HepG2 (cell line): ENCODE measurements around the gene RECQL5. TPM values are rescaled to one million over a fixed set of nuclear protein-coding genes. Genes with fewer than 3 reads are reported as not detected.

ENCODE experiments used
- ADNP ChIP-seq: sonication (generic); formaldehyde crosslinking; IDR thresholded peaks from 2 replicates; pipeline ENCODE4 v1.4.0; 2020; ENCODE audit warnings: missing genetic modification reagents
- DNMT1 ChIP-seq: sonication (generic); formaldehyde crosslinking; IDR thresholded peaks from 2 replicates; pipeline ENCODE4 v1.5.1; 2020; ENCODE audit warnings: mild to moderate bottlenecking, missing genetic modification reagents
- ETS1 ChIP-seq: sonication (generic); formaldehyde crosslinking; IDR thresholded peaks from 2 replicates; pipeline ENCODE4 v1.4.0; 2020; ENCODE audit warnings: missing genetic modification reagents
- FOXJ3 ChIP-seq: sonication (generic); formaldehyde crosslinking; IDR thresholded peaks from 2 replicates; pipeline ENCODE4 v1.4.0; 2020; ENCODE audit warnings: missing genetic modification reagents, mild to moderate bottlenecking, borderline replicate concordance
- KLF15 ChIP-seq: sonication (generic); formaldehyde crosslinking; IDR thresholded peaks from 2 replicates; pipeline ENCODE4 v1.8.1; 2023; ENCODE audit warnings: borderline replicate concordance, mild to moderate bottlenecking, inconsistent platforms, missing genetic modification reagents, mixed read lengths
- NFIC ChIP-seq: IDR thresholded peaks from 2 replicates; pipeline ENCODE4 v1.6.1; 2012; ENCODE audit warnings: mild to moderate bottlenecking, low read length, inconsistent platforms
- RBM22 ChIP-seq: fragments of 200-400 bp; formaldehyde crosslinking; optimal IDR thresholded peaks from 2 replicates; pipeline ENCODE3; 2017; ENCODE audit warnings: mild to moderate bottlenecking, low read length, moderate library complexity
- SAFB2 ChIP-seq: sonication (generic); formaldehyde crosslinking; IDR thresholded peaks from 2 replicates; pipeline ENCODE4 v1.5.1; 2020; ENCODE audit warnings: missing genetic modification reagents, low read depth, mild to moderate bottlenecking, borderline replicate concordance
- TRIM22 ChIP-seq: fragments of 450-650 bp; IDR thresholded peaks from 2 replicates; pipeline ENCODE4 v1.6.1; 2017
- ZBTB1 ChIP-seq: sonication (generic); formaldehyde crosslinking; IDR thresholded peaks from 2 replicates; pipeline ENCODE4 v1.4.0; 2020; ENCODE audit warnings: missing genetic modification reagents, borderline replicate concordance
- ZHX2 ChIP-seq, 2 experiments: sonication (generic) in 1 of 2; formaldehyde crosslinking in 1 of 2; IDR thresholded peaks; 2 replicates each; pipeline versions ENCODE4 v1.6.1 to v1.9.0; 2014 to 2022; ENCODE audit warnings: antibody characterized with exemption in 1 of 2, borderline replicate concordance in 1 of 2, inconsistent platforms in 1 of 2, low read depth in 1 of 2, missing genetic modification reagents in 1 of 2
- ZIK1 ChIP-seq: sonication (generic); formaldehyde crosslinking; IDR thresholded peaks from 2 replicates; pipeline ENCODE4 v1.5.0; 2020; ENCODE audit warnings: mild to moderate bottlenecking, low read depth, missing genetic modification reagents, borderline replicate concordance
- ZNF12 ChIP-seq: sonication (generic); formaldehyde crosslinking; IDR thresholded peaks from 2 replicates; pipeline ENCODE4 v1.5.0; 2020; ENCODE audit warnings: missing genetic modification reagents
- ZNF263 ChIP-seq: sonication (generic); formaldehyde crosslinking; IDR thresholded peaks from 2 replicates; pipeline ENCODE4 v1.4.0; 2020; ENCODE audit warnings: missing genetic modification reagents
- ZNF337 ChIP-seq: sonication (generic); formaldehyde crosslinking; IDR thresholded peaks from 2 replicates; pipeline ENCODE4 v1.5.1; 2020; ENCODE audit warnings: missing genetic modification reagents, low read depth, mild to moderate bottlenecking, borderline replicate concordance
- ZNF484 ChIP-seq: sonication (generic); formaldehyde crosslinking; IDR thresholded peaks from 2 replicates; pipeline ENCODE4 v1.5.1; 2020; ENCODE audit warnings: mild to moderate bottlenecking, low read depth, missing genetic modification reagents, borderline replicate concordance
- ZNF552 ChIP-seq: sonication (generic); formaldehyde crosslinking; IDR thresholded peaks from 2 replicates; pipeline ENCODE4 v1.9.0; 2022; ENCODE audit warnings: missing genetic modification reagents, mild to moderate bottlenecking, borderline replicate concordance
- ZNF766 ChIP-seq: sonication (generic); formaldehyde crosslinking; IDR thresholded peaks from 2 replicates; pipeline ENCODE4 v1.5.0; 2020; ENCODE audit warnings: missing genetic modification reagents, borderline replicate concordance
- ZNF777 ChIP-seq: sonication (generic); formaldehyde crosslinking; IDR thresholded peaks from 2 replicates; pipeline ENCODE4 v1.4.0; 2020; ENCODE audit warnings: missing genetic modification reagents
- ZSCAN9 ChIP-seq: IDR thresholded peaks from 2 replicates; pipeline ENCODE4 v1.6.1; 2016; ENCODE audit warnings: borderline replicate concordance
- ZZZ3 ChIP-seq: sonication (generic); formaldehyde crosslinking; IDR thresholded peaks from 2 replicates; pipeline ENCODE4 v1.4.0; 2020; ENCODE audit warnings: missing genetic modification reagents, mild to moderate bottlenecking, borderline replicate concordance
- polyA plus RNA-seq, 8 experiments: library from polyadenylated mRNA; depleted of rRNA in 3 of 8; stranded (reverse) in 7 of 8; unstranded in 1 of 8; fragments of >200 nt; fragmentation: Illumina TruSeq in 4 of 8; extraction: Trizol in 4 of 8; gene quantifications; 2 replicates each; pipeline versions ENCODE4 v1.2.1 to v1.2.3, GENCODE V29; 2011 to 2016; ENCODE audit warnings: low read depth in 4 of 8, missing spikeins in 1 of 8, mixed read lengths in 1 of 8; ENCODE audit not compliant: insufficient read depth in 1 of 8
- total RNA-seq, 5 experiments: library from RNA; depleted of rRNA; stranded (reverse); fragments of >200 nt; fragmentation: Illumina TruSeq; extraction: Trizol; gene quantifications; 2 replicates each; pipeline ENCODE4 v1.2.3, GENCODE V29; 2016; ENCODE audit warnings: low read depth in 1 of 5

The RECQL5 gene
- total and polyA plus RNA-seq, 2 of the 13 experiments (the other 11 are each of a cell fraction or from before 2014, with no cell fraction given), result 27.7 to 32.0 TPM

GRCh38 chr17:75666959-75667790 lies at the start of gene RECQL5, which contains the start of gene SAP30BP (continued):
- TF ChIP-seq TRIM22, result no peak
- TF ChIP-seq ZBTB1 (CRISPR knock-in tag), result no peak
- no peak for TF ChIP-seq ADNP (CRISPR knock-in tag)
- TF ChIP-seq ZNF777 (CRISPR knock-in tag), result no peak; the same call in 1 of the 2 replicates
- TF ChIP-seq KLF15 (CRISPR knock-in tag), result no peak
- TF ChIP-seq ZNF552 (CRISPR knock-in tag), result no peak
- peak; percentile 28 for TF ChIP-seq RBM22
- 0 out of 2 replicates have a peak, but pooled peaks have one; percentile 18 for TF ChIP-seq ZNF766 (CRISPR knock-in tag)
- no peak for TF ChIP-seq ETS1
- TF ChIP-seq FOXJ3, result no peak; the same call in 1 of the 2 replicates
- TF ChIP-seq ZZZ3 (CRISPR knock-in tag), result peak; percentile 82; the same call in 1 of the 2 replicates
- peak; percentile 94 for TF ChIP-seq ZHX2 (IDR thresholded peaks at IDR 0.05; ENCODE audit: low read depth)
- TF ChIP-seq ZHX2 (CRISPR knock-in tag; IDR thresholded peaks at IDR 0.05; ENCODE audit: borderline replicate concordance), result no peak
- TF ChIP-seq ZIK1 (CRISPR knock-in tag), result no peak
- no peak for TF ChIP-seq ZNF12 (CRISPR knock-in tag)
- TF ChIP-seq ZNF337 (CRISPR knock-in tag), result peak; percentile 19; the same call in 1 of the 2 replicates
- TF ChIP-seq NFIC, result peak; percentile 61; the same call in 1 of the 2 replicates
- TF ChIP-seq ZNF484 (CRISPR knock-in tag), result no peak
- TF ChIP-seq ZSCAN9, result no peak; the same call in 1 of the 2 replicates
- TF ChIP-seq SAFB2 (CRISPR knock-in tag), result no peak
- TF ChIP-seq DNMT1 (CRISPR knock-in tag), result no peak
- 0 out of 2 replicates have a peak, but pooled peaks have one; percentile 32 for TF ChIP-seq ZNF263 (CRISPR knock-in tag)
